Stomach (tissue), 9 donors: Measurements from ENCODE around the gene MID1. TPM values are rescaled to one million over a fixed set of nuclear protein-coding genes. Genes with fewer than 3 reads are reported as not detected.

Source experiments
- DNase-seq, 2 donors: peaks; one replicate each; pipeline versions ENCODE4 v3.0.0 to v3.0.0-alpha.2; 2013 to 2019
- H3K27ac ChIP-seq, 5 donors: fragments of 200-600 bp in 4 of 5; sonication (generic) in 4 of 5; one replicate each; pipeline ENCODE4 v1.5.1; 2013 to 2019; ENCODE audit warnings: mild to moderate bottlenecking in 1 of 5, moderate library complexity in 1 of 5
- H3K27me3 ChIP-seq, 3 donors: fragments of 200-600 bp; sonication (generic); one replicate each; pipeline ENCODE4 v1.5.1; 2017 to 2019; ENCODE audit warnings: mixed run types in 1 of 3
- H3K36me3 ChIP-seq, 4 donors: fragments of 200-600 bp; sonication (generic); 1 replicate in 3 of 4; 2 replicates in 1 of 4; pipeline ENCODE4 v1.5.1; 2016 to 2019
- H3K4me1 ChIP-seq, 4 donors: fragments of 200-600 bp; sonication (generic); one replicate each; pipeline ENCODE4 v1.5.1; 2016 to 2019
- H3K4me3 ChIP-seq, 4 donors: fragments of 200-600 bp; sonication (generic) in 3 of 4; one replicate each; pipeline ENCODE4 v1.5.1; 2016 to 2019; ENCODE audit warnings: mild to moderate bottlenecking in 1 of 4
- H3K9me3 ChIP-seq, 4 donors: fragments of 200-600 bp; sonication (generic); one replicate each; pipeline ENCODE4 v1.5.1; 2016 to 2019
- CTCF ChIP-seq, 7 experiments: fragments of 450-650 bp in 4 of 7; fragments of 200-600 bp in 3 of 7; sonication (generic) in 3 of 7; IDR thresholded peaks; one replicate each; pipeline ENCODE4 v1.5.1; 2016 to 2019; ENCODE audit warnings: antibody characterized with exemption in 7 of 7, control low read depth in 2 of 7, mild to moderate bottlenecking in 1 of 7
- EP300 ChIP-seq: sonication (generic); formaldehyde crosslinking; IDR thresholded peaks from one replicate; pipeline ENCODE4 v1.6.1; 2017; ENCODE audit warnings: antibody characterized with exemption
- POLR2A ChIP-seq, 4 donors: fragments of 450-650 bp; IDR thresholded peaks; one replicate each; pipeline ENCODE4 v1.6.1; 2016; ENCODE audit warnings: antibody characterized with exemption in 4 of 4, control low read depth in 2 of 4, mild to moderate bottlenecking in 1 of 4, moderate library complexity in 1 of 4
- POLR2AphosphoS5 ChIP-seq, 3 donors: sonication (generic); formaldehyde crosslinking; IDR thresholded peaks; one replicate each; pipeline ENCODE4 v1.6.1; 2016; ENCODE audit warnings: antibody characterized with exemption in 3 of 3
- WGBS, 5 donors: extraction: QIAGEN DNeasy Blood & Tissue Kit in 3 of 5; methylation state at CpG; one replicate each; pipeline versions ENCODE4 v1.1.5 to v1.1.7; 2013 to 2018; 5-methylcytosine and 5-hydroxymethylcytosine counted together
- intact Hi-C: fragments of 100-400 bp; cut with DNase I; formaldehyde crosslinking; loops from one replicate; pipeline ENCODE4 v1.15.1; 2023; ENCODE audit warnings: low total_unique reads
- polyA plus RNA-seq, 3 donors: library from polyadenylated mRNA; stranded (reverse); fragments of 200-250 nt; gene quantifications; one replicate each; pipeline ENCODE4 v1.2.3, GENCODE V29; 2013
- total RNA-seq, 5 donors: library from RNA; depleted of rRNA; stranded (reverse); fragments of >200 nt; gene quantifications; one replicate each; pipeline versions ENCODE4 v1.1.0 to v1.2.3, GENCODE V29; 2014 to 2016
- donor health status: healthy with polysubstance abuse.
- donor health status: Bipolar disorder and iron deficiency.
- donor health status: healthy.

Gene MID1
- total and polyA plus RNA-seq, 8 donors, result 2.0 to 25.1 (median 8.5) TPM

GRCh38 chrX:10634392-10635161 lies 14.2 kb upstream of the MID1 start:
- no peak overlapping the region for H3K27ac ChIP-seq
- intact Hi-C loops, result loop anchor here (10.0 kb wide), 1 partner anchor 440 kb away; no protein-coding TSS in a partner anchor
- TF ChIP-seq EP300 (no peak), POLR2AphosphoS5 (IDR thresholded peaks at IDR 0.05) (peak in 1 of 3 donors; percentile 14), CTCF (IDR thresholded peaks at IDR 0.05) (no peak)
- no peak overlapping the region for H3K4me3 ChIP-seq
- no peaks in the 10 kb centered on the region for H3K36me3 ChIP-seq
- H3K4me1 ChIP-seq, result no peaks in the 10 kb centered on the region
- H3K9me3 ChIP-seq, result no peaks in the 10 kb centered on the region
- DNase-seq, result no peak
- H3K27me3 ChIP-seq, result no peaks in the 10 kb centered on the region
- WGBS, 5 donors, result 63 to 85% (median 68%) methylated on average over 15 of the region's 15 CpGs

GRCh38 chrX:10633722-10634121 lies 13.3 kb upstream of the MID1 start:
- Histone ChIP-seq H3K4me3 (no peak overlapping the region), H3K36me3 (no peaks in the 10 kb centered on the region), H3K4me1 (no peaks in the 10 kb centered on the region), H3K27ac (no peak overlapping the region), H3K9me3 (no peaks in the 10 kb centered on the region), H3K27me3 (no peaks in the 10 kb centered on the region)
- WGBS, 5 donors, result 4 to 25% (median 18%) methylated on average over 2 of the region's 2 CpGs
- intact Hi-C loops, result loop anchor here (10.0 kb wide), 1 partner anchor 439 kb away; no protein-coding TSS in a partner anchor
- no peak for TF ChIP-seq EP300
- TF ChIP-seq POLR2AphosphoS5 (IDR thresholded peaks at IDR 0.05), result peak in 1 of 3 donors; percentile 26
- peak in 1 of 2 donors; percentile 49 for DNase-seq

GRCh38 chrX:10631416-10632145 lies 11.2 kb upstream of the MID1 start:
- Histone ChIP-seq H3K4me1 (no peaks in the 10 kb centered on the region), H3K36me3 (no peaks in the 10 kb centered on the region), H3K9me3 (no peaks in the 10 kb centered on the region), H3K27me3 (no peaks in the 10 kb centered on the region), H3K27ac (no peak overlapping the region), H3K4me3 (no peak overlapping the region)
- DNase-seq, result no peak
- no peak for TF ChIP-seq CTCF (IDR thresholded peaks at IDR 0.05)
- 69 to 87% (median 78%) methylated on average over 7 of the region's 7 CpGs for WGBS, 5 donors
- intact Hi-C loops, result loop anchor here (10.0 kb wide), 1 partner anchor 437 kb away; no protein-coding TSS in a partner anchor

- DNase-seq, result no peak
- H3K4me1 ChIP-seq, result no peaks in the 10 kb centered on the region
- intact Hi-C loops, result loop anchor here (10.0 kb wide), 1 partner anchor 436 kb away; no protein-coding TSS in a partner anchor
- H3K27ac ChIP-seq, result no peak overlapping the region
- H3K27me3 ChIP-seq, result no peaks in the 10 kb centered on the region
- TF ChIP-seq POLR2A (IDR thresholded peaks at IDR 0.05) (no peak), POLR2AphosphoS5 (IDR thresholded peaks at IDR 0.05) (no peak), EP300 (no peak), CTCF (IDR thresholded peaks at IDR 0.05) (no peak)
- no peaks in the 10 kb centered on the region for H3K9me3 ChIP-seq
- 39 to 72% (median 64%) methylated on average over 4 of the region's 4 CpGs for WGBS, 5 donors
- no peak overlapping the region for H3K4me3 ChIP-seq
- no peaks in the 10 kb centered on the region for H3K36me3 ChIP-seq
Observed at GRCh38 chrX:10630320-10630719, 9.9 kb upstream of the MID1 start.
